HG02763 (cell line): Measurements from ENCODE around the gene NUP93.

Experiments used
- ATAC-seq: cut with Tn5 transposase; IDR thresholded peaks from one replicate; pipeline ENCODE4 v1.9.1; 2021; ENCODE audit warnings: mild to moderate bottlenecking, moderate library complexity; ENCODE audit not compliant: unreplicated experiment

NUP93 gene

DNA sequence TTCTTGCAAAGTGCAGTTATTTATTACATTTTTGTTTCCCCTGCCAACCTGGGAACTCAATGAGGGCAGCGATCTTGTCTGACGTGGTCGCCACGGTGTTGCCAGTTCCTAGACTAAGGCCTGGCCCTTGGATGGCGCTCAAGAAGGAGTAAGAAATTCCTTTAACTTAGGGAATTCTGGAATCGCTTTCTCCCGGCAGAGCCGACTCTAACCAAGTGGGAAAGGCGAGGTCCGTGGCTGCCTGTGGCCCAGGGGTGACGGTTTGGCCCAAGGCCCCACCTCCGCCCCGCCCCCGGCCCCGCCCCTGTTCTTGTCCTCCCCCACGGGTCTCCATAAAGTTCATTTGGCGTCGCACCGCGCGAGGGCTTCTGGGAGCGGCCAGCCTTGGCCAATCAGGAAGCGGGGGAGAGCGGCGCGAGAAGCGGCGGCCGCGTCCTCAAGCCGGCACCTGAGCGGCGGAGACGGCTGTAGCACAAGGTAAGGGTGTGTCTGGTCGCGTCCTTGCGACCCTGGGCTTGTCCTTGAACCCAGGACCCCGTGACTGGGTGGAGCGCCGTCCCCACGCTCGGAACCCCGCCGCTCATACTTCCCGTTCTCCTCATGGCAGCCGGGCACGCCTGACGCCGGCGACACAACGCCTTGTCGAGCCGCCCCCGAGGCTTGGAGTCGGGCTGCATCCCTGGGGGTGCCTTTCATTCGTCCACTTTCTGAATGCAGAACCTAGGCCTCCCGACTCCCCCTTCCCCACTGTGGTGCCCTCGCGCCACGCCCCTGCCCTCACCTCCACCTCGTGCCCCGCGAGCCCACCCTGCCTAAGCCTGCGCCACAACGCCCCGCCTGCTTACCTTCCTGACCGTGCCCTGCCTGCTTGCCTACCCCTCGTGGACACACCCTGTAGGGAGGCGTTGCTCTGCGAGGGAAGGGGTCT is at the start of gene NUP93:
Gene NUP93 (plus strand): TSS at position 395 of the 928 bp plus-strand sequence. CDS start 18,119 bp downstream, outside the sequence.
- ATAC-seq = peak; percentile 86

DNA sequence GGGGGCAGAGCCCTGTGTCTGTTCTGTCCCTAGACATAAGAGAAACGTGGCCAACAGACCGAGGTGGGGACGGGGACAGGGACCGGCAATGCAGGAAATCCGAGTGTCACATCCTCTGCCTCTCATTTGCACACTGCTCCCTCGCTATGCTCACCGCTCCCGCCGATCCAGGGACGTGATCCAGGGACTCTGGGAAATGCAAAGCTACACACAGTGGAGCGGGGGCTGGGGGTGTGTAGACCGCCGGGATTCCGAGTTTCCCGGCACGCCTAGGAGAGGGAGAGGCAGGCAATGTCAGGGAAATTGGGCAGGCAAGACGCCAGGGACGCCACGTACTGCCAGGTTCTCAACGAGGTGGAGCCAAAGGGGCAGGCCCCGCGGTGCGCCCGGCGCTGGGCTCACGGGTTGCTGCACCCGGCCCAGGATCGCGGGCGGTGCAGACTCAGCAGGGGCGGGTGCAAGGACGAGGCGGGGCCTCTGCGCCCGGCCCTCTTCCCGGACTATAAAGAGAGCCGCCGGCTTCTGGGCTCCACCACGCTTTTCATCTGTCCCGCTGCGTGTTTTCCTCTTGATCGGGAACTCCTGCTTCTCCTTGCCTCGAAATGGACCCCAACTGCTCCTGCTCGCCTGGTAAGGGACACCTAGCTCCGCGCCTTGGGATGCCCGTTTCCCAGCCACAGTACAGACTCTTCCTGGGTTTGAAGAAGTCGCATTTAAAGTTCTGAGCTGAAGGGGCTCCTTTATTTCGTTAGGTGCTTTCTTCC is 47.8 kb upstream of the NUP93 start, which contains the start of gene MT1X:
Gene MT1X (plus strand): TSS at position 532 of the 764 bp plus-strand sequence. CDS start 71 bp downstream, at position 603.
- ATAC-seq = peak; percentile 97

DNA sequence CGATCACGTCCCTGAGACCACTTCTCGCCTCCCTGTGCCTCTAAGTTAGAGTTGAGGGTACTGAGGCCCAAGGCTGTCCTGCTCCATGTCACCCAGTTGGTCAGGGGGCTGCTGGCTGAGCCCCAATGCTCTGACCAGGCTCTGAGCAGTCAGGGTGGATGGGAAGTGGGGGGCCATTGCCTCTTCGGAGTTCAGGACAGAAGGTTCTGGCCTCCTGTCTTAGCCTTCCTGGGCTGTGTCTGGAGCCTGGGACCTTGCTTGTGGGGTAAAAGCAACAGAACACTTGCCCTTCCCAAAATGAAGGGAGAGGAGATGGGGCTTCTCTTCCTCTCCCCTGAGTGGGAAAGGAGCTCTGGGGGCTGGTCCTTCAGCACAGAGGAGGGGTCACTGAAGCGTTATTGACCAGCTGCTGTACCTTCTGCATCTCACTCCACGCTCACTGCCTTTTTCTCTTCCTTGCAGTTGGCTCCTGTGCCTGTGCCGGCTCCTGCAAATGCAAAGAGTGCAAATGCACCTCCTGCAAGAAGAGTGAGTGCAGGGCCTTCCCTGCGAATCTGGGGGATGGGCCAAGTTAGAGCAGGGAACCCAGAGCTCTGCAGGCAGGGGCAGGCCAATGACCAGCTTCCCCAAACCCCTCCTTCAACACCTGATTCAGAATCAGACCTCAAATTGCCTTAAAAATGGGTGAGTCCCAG is 47.1 kb upstream of the NUP93 start:
- ATAC-seq = no peak

DNA sequence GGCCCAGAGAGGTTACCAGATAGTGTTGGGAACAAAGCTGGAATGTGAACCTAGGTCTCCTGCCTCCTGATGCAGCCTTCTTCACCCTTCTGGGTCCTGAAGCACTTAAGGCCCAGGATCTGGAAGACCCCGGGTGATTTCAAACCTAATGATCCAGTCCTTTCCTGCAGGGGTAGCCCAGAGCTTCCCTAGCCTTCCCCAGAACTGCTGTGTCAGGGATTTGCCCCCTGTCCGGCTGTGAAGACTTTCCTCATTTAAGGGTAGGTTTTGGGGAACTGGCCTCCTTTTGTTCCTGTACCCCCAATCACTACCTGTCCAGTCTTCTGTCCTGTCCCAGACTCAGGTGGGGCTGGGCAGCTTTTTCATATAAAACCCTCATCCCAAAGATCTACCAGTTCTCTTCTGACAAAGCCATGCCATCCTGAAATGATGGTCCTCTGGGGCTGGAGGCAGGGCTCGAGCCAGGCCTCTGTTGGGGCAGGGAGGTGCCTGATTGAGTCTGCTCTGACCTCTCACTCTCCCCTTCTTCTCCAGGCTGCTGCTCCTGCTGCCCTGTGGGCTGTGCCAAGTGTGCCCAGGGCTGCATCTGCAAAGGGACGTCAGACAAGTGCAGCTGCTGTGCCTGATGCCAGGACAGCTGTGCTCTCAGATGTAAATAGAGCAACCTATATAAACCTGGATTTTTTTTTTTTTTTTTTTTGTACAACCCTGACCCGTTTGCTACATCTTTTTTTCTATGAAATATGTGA is 46.3 kb upstream of the NUP93 start:
- ATAC-seq = no peak

DNA sequence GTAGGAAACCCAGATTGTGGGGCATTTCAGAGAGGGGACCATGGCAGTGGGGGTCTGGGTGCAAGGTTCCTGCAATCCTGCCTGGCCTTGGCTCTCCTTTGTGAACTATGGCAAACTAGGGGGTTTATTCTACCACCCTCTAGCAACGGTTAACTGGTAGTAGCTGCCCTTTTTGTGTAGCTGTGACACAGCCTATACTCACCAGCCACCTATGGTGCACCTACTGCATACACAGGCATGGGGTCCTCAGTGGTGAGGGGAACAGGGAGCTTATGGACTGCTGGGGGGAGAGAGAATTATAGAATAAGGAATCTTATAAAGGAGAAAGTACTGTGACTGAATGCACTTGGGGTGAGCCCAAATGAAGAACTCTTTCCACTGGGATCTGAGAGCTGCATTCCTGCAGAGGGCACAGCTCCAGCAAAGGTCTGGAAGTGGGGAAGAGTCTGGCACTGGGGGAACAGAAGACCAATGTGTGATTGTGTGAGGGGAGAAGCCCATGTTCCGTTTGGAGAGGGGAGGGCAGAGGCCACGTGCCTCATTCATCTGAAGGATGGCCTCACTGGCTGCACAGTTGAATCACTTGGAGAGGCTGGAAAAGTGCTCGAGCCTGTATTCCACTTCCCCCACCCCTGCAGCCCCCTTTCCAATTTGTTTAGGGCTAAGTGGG is 45.5 kb upstream of the NUP93 start:
- ATAC-seq = no peak

DNA sequence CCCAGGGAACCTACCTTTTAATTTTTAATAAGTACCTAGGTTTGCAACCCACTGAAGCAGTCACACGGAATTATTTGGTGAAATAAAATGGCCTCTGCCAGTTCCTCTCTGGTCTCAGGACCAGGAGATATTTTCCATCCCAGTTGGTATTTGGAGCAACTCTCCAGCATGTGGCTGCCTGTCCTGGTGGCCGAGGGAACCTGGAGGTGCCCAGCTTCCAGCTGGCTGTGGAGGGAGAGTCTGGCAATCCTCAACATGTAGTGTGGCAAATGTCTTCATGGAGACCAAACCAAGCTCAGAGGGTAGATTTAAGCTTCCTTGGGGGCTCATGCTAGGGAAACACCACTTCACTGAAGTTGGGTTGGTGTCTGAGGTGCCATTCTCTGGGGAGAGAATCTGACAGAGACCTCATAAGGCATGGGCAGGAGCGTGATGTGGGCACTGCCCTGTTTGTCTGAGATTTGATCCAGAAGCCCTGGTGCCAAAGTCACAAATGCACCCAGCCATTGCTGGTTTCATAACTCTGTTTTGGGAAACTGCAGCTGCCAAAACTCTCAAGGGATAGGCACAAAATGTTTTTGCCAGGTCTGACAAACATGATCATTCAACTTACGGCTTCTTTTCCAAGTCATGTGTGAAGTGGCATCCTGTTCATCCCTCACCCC is 44.9 kb upstream of the NUP93 start:
- no peak for ATAC-seq

DNA sequence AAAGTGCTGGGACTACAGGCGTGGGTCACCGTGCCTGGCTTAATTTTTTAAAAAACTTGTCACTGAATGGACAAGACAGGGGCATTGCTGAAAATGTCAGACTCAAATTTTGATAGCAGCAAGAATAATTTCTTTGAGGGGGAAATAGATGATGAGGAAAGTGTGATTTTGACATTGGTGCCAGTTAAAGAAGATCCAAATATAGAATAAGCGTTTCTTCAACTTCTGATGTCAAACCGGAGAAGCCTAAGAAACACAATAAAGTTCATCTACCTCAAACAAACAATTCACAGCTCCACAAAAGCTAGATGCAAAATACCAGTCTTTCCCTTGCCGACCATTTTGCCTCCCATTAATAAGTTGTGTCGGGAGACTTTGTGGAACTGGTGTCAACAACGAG is 43.2 kb upstream of the NUP93 start:
- no peak for ATAC-seq

DNA sequence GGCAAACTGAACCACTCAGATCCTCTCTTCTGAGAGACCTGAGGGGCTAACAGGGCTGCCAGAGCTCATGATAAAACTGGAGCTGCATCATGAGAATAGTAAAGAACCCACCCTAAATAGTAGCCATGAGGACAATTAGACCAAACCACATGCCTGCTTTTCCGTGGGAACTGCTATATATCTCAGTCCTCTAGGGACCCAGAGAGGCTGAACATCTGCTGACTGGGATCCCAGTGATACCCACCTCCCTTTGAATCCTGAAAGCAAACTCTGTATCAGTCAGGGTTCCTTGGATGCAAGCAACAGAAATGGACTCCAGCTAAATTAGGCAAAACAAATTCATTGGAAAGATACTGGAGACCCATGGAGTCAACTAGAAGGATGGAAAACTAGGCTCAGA is 41.2 kb upstream of the NUP93 start:
- no peak for ATAC-seq

DNA sequence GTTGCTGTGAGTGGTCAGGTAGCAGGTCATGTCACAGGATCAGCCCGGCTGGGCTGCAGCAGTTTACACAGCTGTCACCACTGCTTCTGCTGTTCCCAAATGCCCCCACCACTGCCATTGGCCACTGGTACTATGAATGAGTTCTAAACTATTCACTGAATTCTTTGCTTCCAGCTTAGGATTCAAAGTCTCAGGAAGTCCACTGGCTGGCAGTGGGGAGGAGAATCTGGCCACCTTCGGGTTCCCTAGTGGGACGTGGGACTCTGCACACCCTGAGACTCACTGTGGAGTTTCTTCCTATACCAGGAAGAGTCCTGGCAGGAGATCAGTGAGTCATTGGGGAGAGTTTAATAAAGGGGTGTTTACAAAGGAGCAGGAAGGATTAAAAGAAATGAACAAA is 40.8 kb upstream of the NUP93 start:
- ATAC-seq = no peak

DNA sequence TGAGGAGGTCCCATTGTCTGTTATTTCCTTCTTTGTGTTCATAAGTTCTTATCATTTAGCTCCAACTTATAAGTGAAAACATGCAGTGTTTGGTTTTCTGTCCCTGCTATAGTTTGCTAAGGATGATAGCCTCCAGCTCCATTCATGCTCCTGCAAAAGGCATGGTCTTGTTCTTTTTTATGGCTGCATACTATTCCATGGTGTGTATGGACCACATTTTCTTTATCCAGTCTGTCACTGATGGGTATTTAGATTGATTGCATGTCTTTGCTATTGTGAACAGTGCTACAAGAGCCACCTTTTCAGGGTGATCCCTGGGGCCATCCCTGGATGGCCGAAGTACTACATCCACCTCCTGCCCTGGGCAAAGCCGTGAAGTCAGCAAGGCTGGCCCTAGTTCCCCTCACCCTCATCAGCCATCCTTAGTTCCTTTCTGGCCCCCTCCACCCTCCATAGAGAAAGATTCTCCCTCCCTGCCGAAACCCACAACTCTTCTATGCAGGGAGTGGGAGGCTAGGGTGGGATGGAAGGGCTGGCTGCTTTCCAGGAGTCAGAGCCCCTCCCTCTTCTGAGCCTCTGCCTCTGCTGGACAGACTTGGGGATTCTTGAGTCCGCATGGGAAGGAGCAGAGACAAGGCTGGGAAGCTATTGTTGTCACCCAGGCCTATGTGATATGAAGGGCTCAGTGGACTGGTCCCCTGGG is 39.4 kb upstream of the NUP93 start:
- ATAC-seq = no peak

DNA sequence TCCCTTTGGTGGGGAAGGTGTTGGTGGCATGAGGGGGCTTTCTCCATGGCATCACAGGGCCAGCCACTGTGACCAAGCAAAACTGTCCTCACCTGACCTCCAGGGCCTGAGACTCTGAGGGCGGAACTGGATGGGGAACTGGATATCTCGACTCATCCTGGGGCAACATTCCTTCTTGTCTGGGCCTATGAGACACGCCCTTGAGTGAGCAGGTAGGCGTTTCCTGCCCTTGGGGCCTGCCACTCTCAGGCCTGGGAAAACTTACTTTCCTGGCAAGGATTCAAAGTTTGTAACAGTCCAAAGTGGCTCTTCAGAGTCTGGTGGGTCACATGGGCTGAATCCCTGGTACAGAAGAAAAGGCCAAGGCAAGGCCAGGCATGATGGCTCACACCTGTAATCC is 38.0 kb upstream of the NUP93 start:
- no peak for ATAC-seq

DNA sequence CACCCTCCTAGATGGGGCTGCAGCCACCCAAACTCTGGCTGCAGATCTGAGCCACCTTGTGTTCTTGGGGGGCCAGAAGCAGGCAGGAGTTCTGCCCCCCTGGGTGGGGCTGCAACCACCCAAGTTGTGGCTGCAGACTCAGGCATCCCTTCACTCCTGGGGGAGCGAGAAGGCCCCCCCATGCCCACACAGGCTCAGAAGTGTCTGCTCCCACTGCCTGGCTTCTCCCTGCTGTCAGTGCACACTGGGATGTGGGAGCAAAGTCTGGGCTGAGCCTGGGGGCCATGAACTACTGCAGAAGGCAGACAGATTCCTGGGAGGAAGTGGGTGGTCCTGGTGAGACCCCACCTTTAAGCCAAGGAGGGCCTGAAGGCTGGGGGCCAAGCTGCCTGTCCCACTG is 34.7 kb upstream of the NUP93 start:
- no peak for ATAC-seq

DNA sequence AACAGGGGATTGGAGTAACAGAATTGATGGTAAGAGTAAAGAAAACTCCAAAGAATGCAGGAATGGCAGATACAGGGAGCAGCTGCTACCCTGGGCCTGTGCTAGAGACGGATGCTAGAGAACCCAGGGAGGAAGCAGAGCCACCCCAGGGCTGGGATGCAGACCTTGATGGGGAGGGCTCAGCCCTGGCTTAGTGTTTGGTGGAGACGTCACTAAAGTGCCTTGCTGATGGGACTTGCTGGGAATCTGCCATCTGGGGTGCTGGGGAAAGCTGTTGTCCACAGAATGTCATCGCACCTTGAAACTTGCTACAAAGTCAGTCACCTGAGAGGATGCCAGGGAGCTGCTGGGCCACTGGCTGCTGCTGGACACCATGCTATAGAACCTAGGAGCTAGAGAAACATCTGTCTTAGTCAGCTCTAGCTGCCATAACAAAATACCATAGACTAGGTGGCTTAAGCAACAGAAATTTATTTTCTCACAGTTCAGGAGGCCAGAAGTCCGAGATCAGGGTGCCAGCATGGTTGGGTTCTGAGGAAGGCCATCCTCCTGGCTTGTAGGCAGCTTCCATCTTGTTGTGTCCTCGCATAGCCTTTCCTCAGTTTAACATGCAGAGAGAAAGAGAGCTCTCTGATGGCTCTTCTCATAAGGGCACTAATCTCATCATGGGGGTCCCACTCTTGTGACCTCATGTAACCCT is 32.3 kb upstream of the NUP93 start:
- no peak for ATAC-seq

DNA sequence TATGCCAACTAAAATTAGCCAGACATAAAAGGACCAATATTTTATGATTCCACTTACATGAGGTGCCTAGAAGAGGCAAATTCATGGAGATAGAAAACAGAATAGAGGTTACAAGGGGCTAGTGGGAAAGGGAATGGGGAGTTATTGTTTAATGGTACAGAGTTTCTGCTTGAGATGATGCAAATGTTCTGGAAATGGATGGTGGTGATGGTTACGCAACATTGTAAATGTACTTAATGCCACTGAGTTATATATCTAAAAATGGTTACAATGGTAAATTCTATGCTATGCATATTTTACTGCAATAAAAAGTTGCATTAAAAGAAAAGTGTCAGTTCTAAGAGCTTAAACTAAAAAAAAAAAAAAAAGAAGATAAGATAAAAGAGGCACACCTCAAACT is 29.7 kb upstream of the NUP93 start:
- no peak for ATAC-seq

DNA sequence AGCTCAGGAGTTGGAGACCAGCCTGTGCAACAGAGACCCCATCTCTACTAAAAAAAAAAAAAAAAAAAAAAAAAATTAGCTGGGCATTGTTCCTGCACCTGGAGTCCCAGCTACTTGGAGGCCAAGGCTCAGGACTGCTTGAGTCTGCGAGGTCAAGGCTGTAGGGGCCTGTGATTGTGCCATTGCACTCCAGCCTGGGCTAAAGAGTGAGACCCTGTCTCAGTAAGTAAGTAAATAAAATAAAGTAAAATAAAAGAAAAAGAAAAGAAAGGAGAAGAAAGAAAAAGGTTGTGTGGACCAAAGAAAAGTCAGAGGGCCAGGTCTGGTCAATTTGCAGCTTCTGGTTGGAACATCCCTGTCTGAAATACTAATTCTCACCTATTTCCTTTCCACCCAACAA is 29.3 kb upstream of the NUP93 start:
- ATAC-seq = no peak

DNA sequence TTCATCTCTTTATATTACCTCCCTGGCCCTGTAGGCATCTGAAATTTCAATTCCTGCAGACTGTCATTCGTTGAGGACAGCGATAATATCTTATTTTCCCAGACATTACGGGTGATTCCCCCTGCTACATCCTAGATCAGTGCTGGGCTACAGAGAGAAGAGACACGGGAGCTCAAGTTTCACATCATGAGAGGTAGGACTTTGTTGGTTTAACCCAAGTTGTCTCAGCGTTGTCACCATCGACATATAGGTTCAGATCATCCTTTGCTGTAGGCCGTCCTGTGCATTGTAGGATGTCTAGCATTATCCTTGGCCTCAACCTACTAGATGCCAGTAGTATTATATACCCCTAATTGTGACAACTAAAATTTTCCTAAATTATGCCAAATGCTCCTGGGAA is 28.4 kb upstream of the NUP93 start:
- no peak for ATAC-seq

DNA sequence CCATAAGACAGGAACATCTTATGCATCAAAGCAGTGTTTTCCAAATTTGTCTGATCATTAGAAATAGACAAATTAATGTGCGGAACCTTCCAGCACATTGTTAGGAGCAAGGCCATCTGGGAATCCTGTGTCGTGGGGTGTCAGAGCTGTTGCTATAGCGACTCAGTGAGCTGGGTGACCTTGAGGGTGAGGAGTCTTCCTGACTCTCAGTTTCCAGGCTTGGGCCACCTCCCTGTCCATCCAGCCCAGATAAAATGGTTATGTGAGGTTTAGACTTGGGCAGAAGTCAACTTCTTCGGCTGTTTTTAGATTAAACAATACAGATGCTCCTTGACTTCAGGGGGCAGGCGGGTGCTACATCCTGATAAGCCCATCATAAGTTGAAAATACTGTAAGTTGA is 27.1 kb upstream of the NUP93 start:
- no peak for ATAC-seq
